Ovary (tissue), 3 donors: ENCODE results near the gene ALPK1.

Experiments
- CTCF ChIP-seq, 3 donors: fragments of 450-650 bp in 2 of 3; fragments of 200-600 bp in 1 of 3; IDR thresholded peaks; one replicate each; pipeline versions ENCODE4 v1.5.1 to v1.8.0; 2016 to 2022; ENCODE audit warnings: antibody characterized with exemption in 3 of 3, mild to moderate bottlenecking in 1 of 3
- POLR2A ChIP-seq: fragments of 450-650 bp; IDR thresholded peaks from one replicate; pipeline ENCODE4 v1.6.1; 2017; ENCODE audit warnings: antibody characterized with exemption, mild to moderate bottlenecking, moderate library complexity
- donor health status: DM: no; HTN: no; CAD: no.

- no peak for TF ChIP-seq POLR2A
- TF ChIP-seq CTCF (IDR thresholded peaks at IDR 0.05) = no peak
Observed at GRCh38 chr4:112448306-112449132, 151.3 kb downstream of the ALPK1 start.
